Umbilical cord (tissue), 2 donors: Measurements from ENCODE around the gene IFNA17. TPM values are rescaled to one million over a fixed set of nuclear protein-coding genes. Genes with fewer than 3 reads are reported as not detected.
"Not testable (repeated sequence)": the region's sequence is repeated elsewhere in the genome, so short reads cannot be mapped to it uniquely, and the experiment has no call there.

ENCODE experiments used
- DNase-seq: peaks from one replicate; pipeline ENCODE4 v3.0.0-alpha.2; 2015; ENCODE audit warnings: low spot score
- total RNA-seq: library from RNA; depleted of rRNA; stranded (reverse); fragments of >200 nt; gene quantifications from one replicate; pipeline ENCODE4 v1.2.3, GENCODE V29; 2014; ENCODE audit warnings: low replicate concordance; ENCODE audit not compliant: insufficient read depth

The IFNA17 gene
- total RNA-seq, 1 donor from 2014 or later: 3.1 TPM

DNA sequence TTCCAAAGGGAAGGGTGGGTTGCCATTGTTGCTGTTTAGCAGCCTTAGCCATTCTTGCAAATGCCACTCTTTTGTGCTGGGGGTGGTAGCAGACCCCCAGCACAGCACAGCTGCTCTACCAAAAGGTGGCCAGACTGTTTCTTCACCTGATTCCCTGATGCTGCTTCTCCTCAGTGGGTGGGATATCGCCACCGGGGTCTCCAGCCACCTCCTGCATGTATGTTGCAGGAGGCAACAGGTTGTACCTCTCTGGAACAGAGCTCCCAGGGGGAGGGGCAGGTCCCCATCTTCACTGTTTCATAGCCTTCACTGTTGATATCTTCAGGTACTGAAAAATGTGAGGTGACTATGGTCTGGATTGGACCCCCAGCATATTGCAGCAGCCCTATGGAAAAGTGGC, 17.2 kb downstream of the IFNA17 start:
- not testable (repeated sequence) for DNase-seq

DNA sequence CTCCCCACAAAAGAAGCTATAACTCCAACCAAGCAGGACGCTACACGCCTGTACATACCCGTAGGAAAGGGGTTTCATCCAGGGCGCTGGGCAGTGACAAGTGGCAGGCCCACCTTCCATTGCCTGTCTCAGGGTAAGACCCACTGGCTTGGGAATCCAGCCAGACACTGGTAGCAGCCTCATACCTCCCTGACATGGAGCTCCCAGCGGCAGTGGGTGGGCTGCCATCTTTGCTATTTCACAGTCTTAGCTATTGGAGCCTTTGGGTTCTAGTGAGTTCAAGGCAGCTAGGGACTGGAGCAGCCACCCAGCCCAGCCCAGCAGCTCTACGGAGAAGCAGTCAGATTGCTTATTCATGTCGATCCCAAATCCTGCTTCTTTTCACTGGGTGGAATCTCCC, 17.7 kb downstream of the IFNA17 start:
- DNase-seq: no peak

- DNase-seq: not testable (repeated sequence)
Observed at GRCh38 chr9:21207043-21207442, 21.0 kb downstream of the IFNA17 start, which contains the start of gene IFNA10. IFNA10 (minus strand) TSS chr9:21207143; CDS start chr9:21207097, 46 bp downstream.

DNA sequence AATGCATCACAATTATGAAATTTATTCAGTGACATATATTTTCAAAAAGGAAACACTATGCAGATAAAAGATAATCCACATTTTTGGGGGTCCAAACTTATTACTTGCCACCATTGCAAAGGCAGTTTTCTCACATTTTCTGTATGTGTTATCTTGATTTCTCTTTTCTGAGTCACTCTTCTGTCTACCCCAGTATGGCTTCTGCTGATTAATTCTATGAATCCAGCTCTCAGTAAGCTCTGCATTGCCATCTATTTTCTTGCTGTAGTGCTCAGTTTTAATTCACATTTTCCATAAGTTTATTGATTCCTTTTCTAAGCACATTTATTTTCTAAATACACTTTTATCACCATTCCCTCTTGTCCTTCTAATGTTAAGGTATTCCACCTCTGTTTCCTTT, 22.8 kb downstream of the IFNA17 start:
- DNase-seq: no peak

- DNase-seq: not testable (repeated sequence)
Observed at GRCh38 chr9:21202105-21202504, 25.9 kb downstream of the IFNA17 start, which contains the start of gene IFNA7. IFNA7 (minus strand) TSS chr9:21202205; CDS start chr9:21202165, 40 bp downstream.

- peak; percentile 4 for DNase-seq
Observed at GRCh38 chr9:21194867-21195776, 32.9 kb downstream of the IFNA17 start.

- DNase-seq: not testable (repeated sequence)
Observed at GRCh38 chr9:21187487-21187886, 40.5 kb downstream of the IFNA17 start, which contains the start of gene IFNA4. IFNA4 (minus strand) TSS chr9:21187587; CDS start chr9:21187531, 56 bp downstream.

- DNase-seq: peak; percentile 6
Observed at GRCh38 chr9:21182810-21183736, 44.9 kb downstream of the IFNA17 start.

Other genes starting within 250 kb of the IFNA17 start
- 8.7 TPM for gene HACD4, start 196.6 kb downstream of the IFNA17 start, total RNA-seq
- 5.8 TPM for gene IFNB1, start 150.3 kb downstream of the IFNA17 start, total RNA-seq
- gene IFNW1, start 86.4 kb downstream of the IFNA17 start, total RNA-seq: 0.48 TPM
- gene IFNA21, start 61.6 kb downstream of the IFNA17 start, total RNA-seq: 18.5 TPM
- gene IFNA4, start 40.6 kb downstream of the IFNA17 start, total RNA-seq: 5.1 TPM
- gene IFNA7, start 26.0 kb downstream of the IFNA17 start, total RNA-seq: 4.8 TPM
- gene IFNA10, start 21.1 kb downstream of the IFNA17 start, total RNA-seq: 2.6 TPM
- 0.72 TPM for gene IFNA16, start 10.9 kb downstream of the IFNA17 start, total RNA-seq
- 3.1 TPM for gene IFNA14, start 11.8 kb upstream of the IFNA17 start, total RNA-seq
- not detected for gene IFNA5, start 77.1 kb upstream of the IFNA17 start, total RNA-seq
- 42.9 TPM for gene KLHL9, start 107.2 kb upstream of the IFNA17 start, total RNA-seq
- gene IFNA6, start 122.7 kb upstream of the IFNA17 start, total RNA-seq: 0.72 TPM
- 8.2 TPM for gene IFNA13, start 139.8 kb upstream of the IFNA17 start, total RNA-seq
- 5.8 TPM for gene IFNA2, start 157.2 kb upstream of the IFNA17 start, total RNA-seq
- 8.4 TPM for gene IFNA8, start 180.9 kb upstream of the IFNA17 start, total RNA-seq
- not detected for gene IFNA1, start 212.2 kb upstream of the IFNA17 start, total RNA-seq